GM23338 (cell line): ENCODE results near the gene STON1. TPM values are rescaled to one million over a fixed set of nuclear protein-coding genes. Genes with fewer than 3 reads are reported as not detected.

ENCODE experiments used
- ATAC-seq: fragments of 200-7000 bp; cut with Tn5 transposase; 3 replicates; pipeline ENCODE4 v1.9.1; 2020
- DNase-seq: peaks from one replicate; pipeline ENCODE4 v3.0.0-alpha.2; 2015; ENCODE audit warnings: low spot score
- H2AFZ ChIP-seq: fragments of 200-600 bp; sonication (generic); 2 replicates; pipeline ENCODE4 v1.8.0; 2016; ENCODE audit warnings: antibody characterized with exemption, mild to moderate bottlenecking, moderate library complexity
- H3F3A ChIP-seq: fragments of 200-600 bp; sonication (generic); replicated peaks from 2 replicates; pipeline ENCODE4 v1.8.0; 2017; ENCODE audit warnings: antibody characterized with exemption, mixed run types, low read depth
- H3K27ac ChIP-seq: fragments of 200-600 bp; sonication (generic); 2 replicates; pipeline ENCODE4 v1.6.1; 2016; ENCODE audit warnings: low read depth
- H3K27me3 ChIP-seq: fragments of 200-600 bp; sonication (generic); 2 replicates; pipeline ENCODE4 v1.8.0; 2016; ENCODE audit warnings: mild to moderate bottlenecking, mixed run types, moderate library complexity; ENCODE audit not compliant: insufficient read depth
- H3K36me3 ChIP-seq: fragments of 200-600 bp; sonication (generic); 2 replicates; pipeline ENCODE4 v1.8.0; 2016; ENCODE audit warnings: mild to moderate bottlenecking; ENCODE audit not compliant: insufficient read depth
- H3K4me1 ChIP-seq: fragments of 200-600 bp; sonication (generic); 2 replicates; pipeline ENCODE4 v1.8.0; 2016; ENCODE audit warnings: mild to moderate bottlenecking, moderate library complexity; ENCODE audit not compliant: insufficient read depth
- H3K4me2 ChIP-seq: fragments of 200-600 bp; sonication (generic); 2 replicates; pipeline ENCODE4 v1.7.1; 2017; ENCODE audit warnings: mixed run types
- H3K4me3 ChIP-seq: fragments of 200-600 bp; sonication (generic); 2 replicates; pipeline ENCODE4 v1.6.1; 2016; ENCODE audit warnings: mixed run types
- H3K79me2 ChIP-seq: fragments of 200-600 bp; sonication (generic); replicated peaks from 2 replicates; pipeline ENCODE4 v1.8.0; 2017; ENCODE audit warnings: mild to moderate bottlenecking; ENCODE audit not compliant: insufficient read depth
- H3K9me2 ChIP-seq: fragments of 200-600 bp; sonication (generic); 2 replicates; pipeline ENCODE4 v1.8.0; 2017; ENCODE audit not compliant: insufficient read depth
- H4K20me1 ChIP-seq: fragments of 200-600 bp; sonication (generic); replicated peaks from 2 replicates; pipeline ENCODE4 v1.8.0; 2017; ENCODE audit warnings: mild to moderate bottlenecking; ENCODE audit not compliant: insufficient read depth
- H3K27ac Mint-ChIP-seq: 2 replicates; pipeline ENCODE4 v1.8.0; 2020; ENCODE audit warnings: inconsistent platforms, mild to moderate bottlenecking, moderate library complexity, mixed read lengths
- H3K27me3 Mint-ChIP-seq: 3 replicates; pipeline ENCODE4 v1.8.0; 2022; ENCODE audit warnings: low read depth, mild to moderate bottlenecking, moderate library complexity, mixed read lengths, inconsistent platforms; ENCODE audit not compliant: insufficient read depth, poor library complexity
- H3K36me3 Mint-ChIP-seq: 3 replicates; pipeline ENCODE4 v1.8.0; 2021; ENCODE audit warnings: low read depth, mild to moderate bottlenecking, inconsistent platforms, moderate library complexity, mixed read lengths
- H3K4me1 Mint-ChIP-seq: 3 replicates; pipeline ENCODE4 v1.8.0; 2020; ENCODE audit warnings: mild to moderate bottlenecking, inconsistent platforms, mixed read lengths
- H3K4me3 Mint-ChIP-seq: 3 replicates; pipeline ENCODE4 v1.8.0; 2021; ENCODE audit warnings: moderate library complexity, mild to moderate bottlenecking, inconsistent platforms, mixed read lengths
- H3K9me3 Mint-ChIP-seq: 3 replicates; pipeline ENCODE4 v1.8.0; 2020; ENCODE audit warnings: moderate library complexity, mild to moderate bottlenecking, inconsistent platforms, mixed read lengths
- CREB1 ChIP-seq: fragments of 250-450 bp; sonication (Bioruptor Pico); IDR thresholded peaks from 2 replicates; pipeline ENCODE4 v1.5.0; 2020; ENCODE audit warnings: low read depth, mild to moderate bottlenecking, moderate library complexity
- CTCF ChIP-seq, 2 experiments: fragments of 200-600 bp in 1 of 2; sonication (generic) in 1 of 2; conservative IDR thresholded peaks; 2 replicates each; pipeline versions ENCODE4 v1.5.1 to v1.6.1; 2016 to 2017; ENCODE audit warnings: antibody characterized with exemption in 2 of 2, low read depth in 2 of 2, mild to moderate bottlenecking in 2 of 2, moderate library complexity in 1 of 2
- EZH2 ChIP-seq: fragments of 200-600 bp; sonication (generic); IDR thresholded peaks from one replicate; pipeline ENCODE4 v1.8.0; 2017; ENCODE audit warnings: antibody characterized with exemption, mild to moderate bottlenecking, low read depth; ENCODE audit not compliant: unreplicated experiment
- EZH2phosphoT487 ChIP-seq: fragments of 200-600 bp; sonication (generic); IDR thresholded peaks from one replicate; pipeline ENCODE4 v1.8.1; 2018; ENCODE audit warnings: antibody characterized with exemption; ENCODE audit not compliant: unreplicated experiment
- JUNB ChIP-seq: IDR thresholded peaks from one replicate; pipeline ENCODE4 v1.6.1; 2016; ENCODE audit warnings: antibody characterized with exemption; ENCODE audit not compliant: unreplicated experiment
- NANOG ChIP-seq: IDR thresholded peaks from 2 replicates; pipeline ENCODE4 v1.6.1; 2016; ENCODE audit warnings: antibody characterized with exemption, borderline replicate concordance
- POLR2AphosphoS5 ChIP-seq: IDR thresholded peaks from 2 replicates; pipeline ENCODE4 v1.6.1; 2016; ENCODE audit warnings: antibody characterized with exemption, low read depth
- REST ChIP-seq: IDR thresholded peaks from one replicate; pipeline ENCODE4 v1.6.1; 2018; ENCODE audit warnings: antibody characterized with exemption; ENCODE audit not compliant: unreplicated experiment
- STAT1 ChIP-seq: IDR thresholded peaks from one replicate; pipeline ENCODE4 v1.6.1; 2016; ENCODE audit warnings: antibody characterized with exemption; ENCODE audit not compliant: unreplicated experiment
- ZNF114 ChIP-seq: fragments of 250-450 bp; sonication (Bioruptor Pico); IDR thresholded peaks from 2 replicates; pipeline ENCODE4 v1.5.0; 2020; ENCODE audit warnings: mild to moderate bottlenecking, moderate library complexity
- ZNF331 ChIP-seq: fragments of 250-450 bp; sonication (Bioruptor Pico); IDR thresholded peaks from 2 replicates; pipeline ENCODE4 v1.5.0; 2020; ENCODE audit warnings: low read depth, mild to moderate bottlenecking, moderate library complexity
- polyA plus RNA-seq: library from polyadenylated mRNA; unstranded; fragments of >200 nt; fragmentation: Nextera tagmentation; extraction: Ambion mirVana; gene quantifications from 2 replicates; pipeline ENCODE4 v1.2.1, GENCODE V29; 2016
- total RNA-seq: library from RNA; depleted of rRNA; stranded (reverse); fragments of >200 nt; shearing (Covaris generic); gene quantifications from 2 replicates; pipeline ENCODE4 v1.2.3, GENCODE V29; 2014
- TF ChIP-seq, protein P1 (sequence below): IDR thresholded peaks from 2 replicates; pipeline ENCODE4 v1.6.1; 2016; ENCODE audit warnings: antibody characterized with exemption

STON1 gene
- total and polyA plus RNA-seq, 2 experiments from 2014 or later, result 5.4 to 14.4 TPM

DNA sequence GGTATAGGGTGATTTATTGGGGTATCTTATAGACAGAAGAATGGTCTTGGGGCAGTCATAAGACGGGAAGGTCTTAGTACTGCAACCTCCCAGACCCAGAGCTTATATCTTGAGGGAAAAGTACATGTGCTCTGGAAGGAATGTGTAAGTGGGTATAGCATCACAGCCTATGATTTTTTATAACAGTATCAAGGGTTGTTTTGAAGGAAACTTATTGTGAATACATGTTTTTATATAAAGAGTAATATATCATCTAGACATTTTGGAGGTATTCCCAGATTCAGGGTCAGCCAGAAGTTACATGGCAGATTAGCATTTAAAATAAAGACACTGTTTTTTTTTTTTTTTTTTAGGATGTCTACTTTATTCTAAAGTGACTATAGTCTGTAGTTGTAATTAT is 47.6 kb upstream of the STON1 start (continued):
- TF ChIP-seq REST (no peak), STAT1 (no peak), NANOG (no peak), ZNF114 (CRISPR knock-in tag) (no peak), CTCF (conservative IDR thresholded peaks at IDR 0.05; ENCODE audit: low read depth in 2 of 2) (no peak), JUNB (no peak), ZNF331 (no peak), EZH2 (no peak), CREB1 (no peak), POLR2AphosphoS5 (no peak)
- TF ChIP-seq, protein P1, sequence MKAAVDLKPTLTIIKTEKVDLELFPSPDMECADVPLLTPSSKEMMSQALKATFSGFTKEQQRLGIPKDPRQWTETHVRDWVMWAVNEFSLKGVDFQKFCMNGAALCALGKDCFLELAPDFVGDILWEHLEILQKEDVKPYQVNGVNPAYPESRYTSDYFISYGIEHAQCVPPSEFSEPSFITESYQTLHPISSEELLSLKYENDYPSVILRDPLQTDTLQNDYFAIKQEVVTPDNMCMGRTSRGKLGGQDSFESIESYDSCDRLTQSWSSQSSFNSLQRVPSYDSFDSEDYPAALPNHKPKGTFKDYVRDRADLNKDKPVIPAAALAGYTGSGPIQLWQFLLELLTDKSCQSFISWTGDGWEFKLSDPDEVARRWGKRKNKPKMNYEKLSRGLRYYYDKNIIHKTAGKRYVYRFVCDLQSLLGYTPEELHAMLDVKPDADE, result no peak

DNA sequence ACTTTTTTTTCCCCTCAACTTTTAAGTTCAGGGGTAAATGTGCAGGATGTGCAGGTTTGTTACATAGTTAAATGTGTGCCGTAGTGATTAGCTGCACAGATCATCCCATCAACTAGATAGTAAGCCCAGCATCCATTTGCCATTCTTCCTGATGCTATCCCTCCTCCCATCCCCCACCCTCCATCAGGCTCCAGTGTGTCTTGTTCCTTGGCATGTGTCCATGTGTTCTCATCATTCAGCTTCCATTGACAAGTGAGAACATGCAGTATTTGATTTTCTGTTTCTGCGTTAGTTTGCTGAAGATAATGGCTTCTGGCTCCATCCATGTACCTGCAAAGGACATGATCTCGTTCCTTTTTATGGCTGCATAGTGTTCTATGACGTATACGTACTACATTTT is 47.2 kb upstream of the STON1 start:
- Mint-ChIP-seq H3K4me3 (no peak overlapping the region), H3K27me3 (no peaks in the 10 kb centered on the region), H3K4me1 (no peaks in the 10 kb centered on the region), H3K9me3 (no peaks in the 10 kb centered on the region), H3K36me3 (peaks cover 14% of the 10 kb centered on the region; the same call in 2 of the 3 replicates), H3K27ac (no peak overlapping the region)
- Histone ChIP-seq H4K20me1 (no peaks in the 10 kb centered on the region), H3K4me3 (no peak overlapping the region), H3K27ac (no peak overlapping the region), H2AFZ (no peak overlapping the region), H3K4me2 (no peak overlapping the region), H3K79me2 (no peaks in the 10 kb centered on the region), H3K36me3 (peaks cover 17% of the 10 kb centered on the region), H3K27me3 (no peaks in the 10 kb centered on the region), H3K4me1 (no peaks in the 10 kb centered on the region), H3F3A (no peaks in the 10 kb centered on the region), H3K9me2 (no peaks in the 10 kb centered on the region)
- DNase-seq (no peak), ATAC-seq (no peak)
- no peak for TF ChIP-seq EZH2phosphoT487
- no peak for TF ChIP-seq REST
- TF ChIP-seq, protein P1, result no peak
- TF ChIP-seq STAT1, result no peak
- no peak for TF ChIP-seq ZNF114 (CRISPR knock-in tag)
- no peak for TF ChIP-seq JUNB
- TF ChIP-seq POLR2AphosphoS5, result no peak
- TF ChIP-seq NANOG, result no peak
- no peak for TF ChIP-seq CREB1
- no peak for TF ChIP-seq EZH2
- TF ChIP-seq ZNF331, result no peak
